Measurements from ENCODE around the gene FBLN5.

FBLN5 gene

DNA sequence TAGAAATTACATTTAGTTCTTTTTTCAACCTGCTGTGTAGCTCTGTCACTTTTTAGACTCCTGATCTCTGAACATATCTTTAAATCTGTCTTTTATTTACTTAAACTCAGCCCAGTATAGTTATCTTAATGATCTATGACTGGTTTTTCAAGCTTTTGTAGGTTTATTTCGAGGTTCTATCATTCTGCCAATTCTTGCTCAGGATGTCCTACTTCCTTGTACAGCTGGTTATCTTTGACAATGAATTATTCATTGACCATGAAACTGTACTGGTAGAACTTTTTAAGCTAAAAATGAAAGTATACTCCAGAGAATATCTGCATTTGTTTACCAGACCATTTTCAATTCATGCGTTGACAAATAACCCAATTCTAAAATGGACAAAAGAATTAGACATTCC is 118.0 kb downstream of the FBLN5 start:
- no peak for DNase-seq (ENCODE audit: low spot score)

DNA sequence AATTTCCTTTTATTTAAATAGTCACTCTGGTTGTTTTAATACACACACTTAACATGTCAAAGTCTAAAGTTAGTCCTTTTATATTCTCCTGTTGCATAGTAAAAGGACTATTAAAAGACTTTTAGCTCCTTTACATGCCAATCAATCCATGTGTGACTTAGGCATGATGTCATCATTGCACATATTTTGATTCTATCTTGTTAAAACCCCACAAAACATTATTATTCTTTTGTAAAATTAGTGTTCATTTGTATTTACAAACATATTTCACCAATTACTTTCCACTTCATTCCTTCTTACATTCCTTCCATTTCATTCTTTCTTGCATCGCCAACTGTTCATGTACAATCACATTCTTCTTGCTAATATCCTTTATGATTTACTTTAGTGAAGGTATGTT is 119.7 kb downstream of the FBLN5 start:
- DNase-seq (ENCODE audit: low spot score): no peak

Data from pons (tissue), 1 donor.